Measurements from ENCODE around the gene SNX25.

DNA sequence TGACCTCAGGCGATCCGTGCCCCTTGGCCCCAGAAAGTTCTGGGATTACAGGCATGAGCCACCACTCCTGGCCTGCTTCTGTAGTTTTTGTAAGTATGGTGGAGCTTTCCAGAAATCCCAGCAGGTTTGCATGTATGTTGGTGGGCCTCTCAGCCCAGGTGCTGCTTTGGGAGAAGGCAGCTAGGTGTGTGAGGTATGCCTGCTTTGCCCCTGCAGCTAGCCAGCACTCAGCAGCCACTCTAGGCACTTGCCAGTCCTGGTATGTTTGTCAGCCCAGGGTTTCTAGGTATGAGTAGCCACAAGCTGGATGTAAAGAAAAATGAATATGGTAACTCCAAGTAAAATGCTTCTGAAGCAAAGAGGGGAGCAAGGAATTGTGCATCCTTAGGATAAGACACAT, 8.9 kb downstream of the SNX25 start:
- TF ChIP-seq, protein P1, sequence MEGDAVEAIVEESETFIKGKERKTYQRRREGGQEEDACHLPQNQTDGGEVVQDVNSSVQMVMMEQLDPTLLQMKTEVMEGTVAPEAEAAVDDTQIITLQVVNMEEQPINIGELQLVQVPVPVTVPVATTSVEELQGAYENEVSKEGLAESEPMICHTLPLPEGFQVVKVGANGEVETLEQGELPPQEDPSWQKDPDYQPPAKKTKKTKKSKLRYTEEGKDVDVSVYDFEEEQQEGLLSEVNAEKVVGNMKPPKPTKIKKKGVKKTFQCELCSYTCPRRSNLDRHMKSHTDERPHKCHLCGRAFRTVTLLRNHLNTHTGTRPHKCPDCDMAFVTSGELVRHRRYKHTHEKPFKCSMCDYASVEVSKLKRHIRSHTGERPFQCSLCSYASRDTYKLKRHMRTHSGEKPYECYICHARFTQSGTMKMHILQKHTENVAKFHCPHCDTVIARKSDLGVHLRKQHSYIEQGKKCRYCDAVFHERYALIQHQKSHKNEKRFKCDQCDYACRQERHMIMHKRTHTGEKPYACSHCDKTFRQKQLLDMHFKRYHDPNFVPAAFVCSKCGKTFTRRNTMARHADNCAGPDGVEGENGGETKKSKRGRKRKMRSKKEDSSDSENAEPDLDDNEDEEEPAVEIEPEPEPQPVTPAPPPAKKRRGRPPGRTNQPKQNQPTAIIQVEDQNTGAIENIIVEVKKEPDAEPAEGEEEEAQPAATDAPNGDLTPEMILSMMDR (IDR thresholded peaks at IDR 0.05) = no peak
- TF ChIP-seq TEAD4 (IDR thresholded peaks at IDR 0.05; ENCODE audit: borderline replicate concordance, insufficient read depth) (no peak), POLR2AphosphoS5 (IDR thresholded peaks at IDR 0.05; ENCODE audit: low read depth, low read length) (no peak), FOSL2 (IDR thresholded peaks at IDR 0.05; ENCODE audit: borderline replicate concordance, low read depth) (no peak)
- TF ChIP-seq, protein P2, sequence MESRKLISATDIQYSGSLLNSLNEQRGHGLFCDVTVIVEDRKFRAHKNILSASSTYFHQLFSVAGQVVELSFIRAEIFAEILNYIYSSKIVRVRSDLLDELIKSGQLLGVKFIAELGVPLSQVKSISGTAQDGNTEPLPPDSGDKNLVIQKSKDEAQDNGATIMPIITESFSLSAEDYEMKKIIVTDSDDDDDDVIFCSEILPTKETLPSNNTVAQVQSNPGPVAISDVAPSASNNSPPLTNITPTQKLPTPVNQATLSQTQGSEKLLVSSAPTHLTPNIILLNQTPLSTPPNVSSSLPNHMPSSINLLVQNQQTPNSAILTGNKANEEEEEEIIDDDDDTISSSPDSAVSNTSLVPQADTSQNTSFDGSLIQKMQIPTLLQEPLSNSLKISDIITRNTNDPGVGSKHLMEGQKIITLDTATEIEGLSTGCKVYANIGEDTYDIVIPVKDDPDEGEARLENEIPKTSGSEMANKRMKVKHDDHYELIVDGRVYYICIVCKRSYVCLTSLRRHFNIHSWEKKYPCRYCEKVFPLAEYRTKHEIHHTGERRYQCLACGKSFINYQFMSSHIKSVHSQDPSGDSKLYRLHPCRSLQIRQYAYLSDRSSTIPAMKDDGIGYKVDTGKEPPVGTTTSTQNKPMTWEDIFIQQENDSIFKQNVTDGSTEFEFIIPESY (IDR thresholded peaks at IDR 0.05; ENCODE audit: borderline replicate concordance, low read depth) = no peak
- TF ChIP-seq, protein P3, sequence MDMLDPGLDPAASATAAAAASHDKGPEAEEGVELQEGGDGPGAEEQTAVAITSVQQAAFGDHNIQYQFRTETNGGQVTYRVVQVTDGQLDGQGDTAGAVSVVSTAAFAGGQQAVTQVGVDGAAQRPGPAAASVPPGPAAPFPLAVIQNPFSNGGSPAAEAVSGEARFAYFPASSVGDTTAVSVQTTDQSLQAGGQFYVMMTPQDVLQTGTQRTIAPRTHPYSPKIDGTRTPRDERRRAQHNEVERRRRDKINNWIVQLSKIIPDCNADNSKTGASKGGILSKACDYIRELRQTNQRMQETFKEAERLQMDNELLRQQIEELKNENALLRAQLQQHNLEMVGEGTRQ (IDR thresholded peaks at IDR 0.05; ENCODE audit: borderline replicate concordance, low read depth, low read length) = no peak
